ENCODE data around the gene SDHC.

DNA sequence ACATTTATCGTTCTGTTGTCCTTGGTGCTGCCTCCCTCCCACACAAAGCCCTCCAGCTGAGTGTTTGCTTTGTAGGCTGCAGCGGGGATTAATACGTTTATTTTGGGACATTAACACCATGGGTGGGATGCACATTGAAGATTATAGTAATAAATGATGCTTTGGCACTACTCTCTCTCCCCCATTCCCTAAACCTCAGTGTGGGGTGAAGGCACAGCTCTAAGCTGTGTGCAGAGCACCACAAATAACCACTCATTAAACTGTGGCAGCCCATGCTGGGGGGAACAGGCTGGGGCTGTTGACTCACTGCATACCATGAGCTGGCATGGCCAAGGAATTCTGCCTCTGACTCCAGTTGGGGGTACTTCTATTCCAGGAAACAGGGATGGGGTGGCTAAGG lies 48.0 kb upstream of the SDHC start:
- TF ChIP-seq KDM1A (IDR thresholded peaks at IDR 0.05; ENCODE audit: borderline replicate concordance, low read length) (no peak), SIN3A (conservative IDR thresholded peaks at IDR 0.05 in 1 of 2, IDR thresholded peaks at IDR 0.05 in 1 of 2; ENCODE audit: low read depth in 1 of 2, low read length in 2 of 2) (no peak), RAD21 (IDR thresholded peaks at IDR 0.05 in 1 of 2, conservative IDR thresholded peaks at IDR 0.05 in 1 of 2; ENCODE audit: low read depth in 2 of 2, low read length in 2 of 2) (no peak), RFX5 (IDR thresholded peaks at IDR 0.05; ENCODE audit: borderline replicate concordance, low read depth, low read length) (no peak), CTCF (IDR thresholded peaks at IDR 0.05; ENCODE audit: control extremely low read depth in 1 of 3, insufficient read depth in 1 of 3, low read depth in 1 of 3, low read length in 3 of 3) (no peak), EGR1 (IDR thresholded peaks at IDR 0.05; ENCODE audit: borderline replicate concordance, low read depth, low read length) (no peak)

Data from H1 (cell line).